K562 (cell line): ENCODE measurements around the gene AACS. TPM values are rescaled to one million over a fixed set of nuclear protein-coding genes. Genes with fewer than 3 reads are reported as not detected.
A peak's percentile ranks its signal among the peaks of the same experiment; 100 is the strongest.

Source experiments
- ATAC-seq: fragments of 200-7000 bp; cut with Tn5 transposase; 3 replicates; pipeline ENCODE4 v1.9.1; 2020; ENCODE audit warnings: moderate library complexity
- Bru-seq: library from RNA; stranded (reverse); fragments of 400-500 nt; gene quantifications from one replicate; lab custom pipeline; 2021; lab: Mats Ljungman, UMichigan
- BruChase-seq, 2 experiments: library from RNA; stranded (reverse); fragments of 400-500 nt; gene quantifications; one replicate each; lab custom pipeline; 2021; lab: Mats Ljungman, UMichigan
- BruUV-seq: library from RNA; stranded (reverse); fragments of 400-500 nt; replicated peaks from 2 replicates; lab custom pipeline; 2021; lab: Mats Ljungman, UMichigan
- CTCF ChIA-PET: fragments of 300-600 bp; formaldehyde crosslinking; extraction: SDS; loops from one replicate; lab custom pipeline; 2021; ENCODE audit warnings: low intra/inter-chr PET ratio; lab: Yijun Ruan, JAX
- POLR2A ChIA-PET: fragments of 300-600, 350-650 bp; sonication (Branson Sonifier 250); formaldehyde crosslinking; extraction: SDS; loops from one replicate; lab custom pipeline; 2021; ENCODE audit warnings: antibody characterized with exemption, inconsistent platforms; lab: Yijun Ruan, JAX
- DNase-seq, 4 experiments: peaks; one replicate each; pipeline versions ENCODE4 v3.0.0 to v3.0.0-alpha.2; 2011 to 2018; ENCODE audit warnings: low spot score in 3 of 4, mixed read lengths in 3 of 4; ENCODE audit errors: extremely low read depth in 1 of 4
- FAIRE-seq: peaks from 2 replicates; lab custom pipeline; 2011; peaks lifted over from hg19 to GRCh38; lab: Jason Lieb, UNC
- H2AFZ ChIP-seq: 2 replicates; pipeline ENCODE4 v1.6.0; 2011; ENCODE audit warnings: low read depth, low read length, control low read depth, inconsistent platforms
- H3K27ac ChIP-seq: fragments of 200-600 bp; 3 replicates; pipeline ENCODE4 v1.8.0; 2011; ENCODE audit warnings: low read depth, mild to moderate bottlenecking, control low read depth, inconsistent platforms, low read length, moderate library complexity, mixed read lengths; ENCODE audit errors: extremely low read depth
- H3K27me3 ChIP-seq, 2 experiments: fragments of 300-600 bp in 1 of 2; 2 replicates in 1 of 2; 3 replicates in 1 of 2; pipeline versions ENCODE4 v1.6.0 to v1.8.0; 2011; ENCODE audit warnings: inconsistent platforms in 2 of 2, low read length in 2 of 2, mild to moderate bottlenecking in 1 of 2, mixed read lengths in 1 of 2, moderate library complexity in 1 of 2; ENCODE audit not compliant: control insufficient read depth in 2 of 2, insufficient read depth in 2 of 2
- H3K36me3 ChIP-seq: fragments of 300-600 bp; 3 replicates; pipeline ENCODE4 v1.8.0; 2011; ENCODE audit warnings: mild to moderate bottlenecking, low read length, inconsistent platforms; ENCODE audit not compliant: control insufficient read depth, insufficient read depth
- H3K4me1 ChIP-seq, 2 experiments: fragments of 200-600 bp in 1 of 2; replicated peaks in 1 of 2; 2 replicates in 1 of 2; 3 replicates in 1 of 2; pipeline versions ENCODE4 v1.5.1 to v1.8.0; 2011; ENCODE audit warnings: inconsistent platforms in 2 of 2, low read length in 2 of 2, mild to moderate bottlenecking in 1 of 2, mixed read lengths in 1 of 2, moderate library complexity in 1 of 2; ENCODE audit not compliant: control insufficient read depth in 2 of 2, insufficient read depth in 2 of 2
- H3K4me2 ChIP-seq: 2 replicates; pipeline ENCODE4 v1.6.1; 2011; ENCODE audit warnings: low read length, control low read depth, inconsistent platforms, mixed read lengths; ENCODE audit not compliant: insufficient read depth
- H3K4me3 ChIP-seq: fragments of 200-600 bp; sonication (generic), shearing (Covaris generic); 2 replicates; pipeline ENCODE4 v1.5.1; 2016; ENCODE audit warnings: control low read depth, inconsistent platforms
- H3K79me2 ChIP-seq: fragments of 200-600 bp; 3 replicates; pipeline ENCODE4 v1.8.0; 2011; ENCODE audit warnings: low read length, inconsistent platforms; ENCODE audit not compliant: control insufficient read depth, insufficient read depth
- H3K9ac ChIP-seq, 2 experiments: 2 replicates each; pipeline versions ENCODE4 v1.6.0 to v1.6.1; 2011; ENCODE audit warnings: low read depth in 2 of 2, low read length in 2 of 2, control low read depth in 1 of 2, inconsistent platforms in 1 of 2, mild to moderate bottlenecking in 1 of 2, mixed read lengths in 1 of 2; ENCODE audit not compliant: insufficient read depth in 1 of 2
- H3K9me1 ChIP-seq: one replicate; pipeline ENCODE4 v1.6.0; 2011; ENCODE audit warnings: inconsistent platforms, mild to moderate bottlenecking, low read length, moderate library complexity; ENCODE audit not compliant: control insufficient read depth, insufficient read depth
- H3K9me3 ChIP-seq: replicated peaks from 2 replicates; pipeline ENCODE4 v1.5.1; 2011; ENCODE audit warnings: low read depth, low read length, inconsistent platforms; ENCODE audit not compliant: control insufficient read depth, insufficient read depth
- H4K20me1 ChIP-seq: replicated peaks from 2 replicates; pipeline ENCODE4 v1.6.1; 2011; ENCODE audit warnings: low read length, inconsistent platforms, mixed read lengths; ENCODE audit not compliant: control insufficient read depth, insufficient read depth
- ATF3 ChIP-seq, 2 experiments: fragments of 450-650 bp in 1 of 2; sonication (generic) in 1 of 2; formaldehyde crosslinking in 1 of 2; IDR thresholded peaks in 1 of 2; conservative IDR thresholded peaks in 1 of 2; 2 replicates each; pipeline versions ENCODE4 v1.6.1 to v1.8.1; 2016 to 2023; ENCODE audit warnings: mild to moderate bottlenecking in 2 of 2, moderate library complexity in 2 of 2, inconsistent platforms in 1 of 2, missing genetic modification reagents in 1 of 2
- CBFB ChIP-seq: sonication (generic); formaldehyde crosslinking; IDR thresholded peaks from 2 replicates; pipeline ENCODE4 v1.4.0; 2020; ENCODE audit warnings: mild to moderate bottlenecking, missing genetic modification reagents
- CBX1 ChIP-seq: sonication (generic); IDR thresholded peaks from 2 replicates; pipeline ENCODE4 v1.6.1; 2016; ENCODE audit warnings: antibody characterized with exemption, low read depth, mild to moderate bottlenecking
- CREB1 ChIP-seq, 2 experiments: sonication (generic) in 1 of 2; formaldehyde crosslinking in 1 of 2; IDR thresholded peaks; 2 replicates each; pipeline versions ENCODE4 v1.6.1 to v1.8.0; 2012 to 2022; ENCODE audit warnings: inconsistent platforms in 1 of 2, mild to moderate bottlenecking in 1 of 2, missing genetic modification reagents in 1 of 2, moderate library complexity in 1 of 2
- PCBP1 ChIP-seq: fragments of 200-400 bp; formaldehyde crosslinking; IDR thresholded peaks from 2 replicates; pipeline ENCODE4 v1.6.1; 2018; ENCODE audit warnings: mild to moderate bottlenecking, low read depth, low read length; ENCODE audit not compliant: poor library complexity, severe bottlenecking
- RBBP5 ChIP-seq: fragments of 200-600 bp; sonication (generic); IDR thresholded peaks from 2 replicates; pipeline ENCODE4 v1.6.1; 2012; ENCODE audit warnings: borderline replicate concordance, mild to moderate bottlenecking, low read length, control low read depth, inconsistent platforms; ENCODE audit not compliant: insufficient read depth, poor library complexity, severe bottlenecking
- STAT5A ChIP-seq: IDR thresholded peaks from 2 replicates; pipeline ENCODE4 v1.6.1; 2012; ENCODE audit warnings: low read length, inconsistent platforms, borderline replicate concordance
- TBL1XR1 ChIP-seq, 2 experiments: IDR thresholded peaks; 2 replicates each; pipeline ENCODE4 v1.6.1; 2012; ENCODE audit warnings: improper control_type of control experiment in 2 of 2, low read length in 2 of 2, mild to moderate bottlenecking in 1 of 2
- ZNF707 ChIP-seq: fragments of 250-450 bp; sonication (Bioruptor Pico); conservative IDR thresholded peaks from 2 replicates; pipeline ENCODE4 v1.8.0; 2022; ENCODE audit warnings: inconsistent platforms, mild to moderate bottlenecking, moderate library complexity
- WGBS: fragments of 100-300 bp; shearing (Covaris generic); methylation state at CpG from one replicate; pipeline ENCODE4 v1.1.6; 2016; ENCODE audit warnings: low coverage, mixed read lengths; ENCODE audit not compliant: insufficient coverage; ENCODE audit errors: missing lambda C conversion rate; 5-methylcytosine and 5-hydroxymethylcytosine counted together
- in situ Hi-C: fragments of 300-500 bp; cut with MboI; formaldehyde crosslinking; loops from 4 replicates; pipeline ENCODE4 v1.15.0; 2018; ENCODE audit warnings: inconsistent platforms, mixed read lengths
- intact Hi-C: fragments of 100-400 bp; cut with micrococcal nuclease; formaldehyde crosslinking; loops from 2 replicates; pipeline ENCODE4 v1.14.2; 2022
- long read RNA-seq, 3 experiments: library from polyadenylated mRNA in 2 of 3; library from RNA in 1 of 3; unstranded in 2 of 3; stranded (forward) in 1 of 3; transcript quantifications; one replicate each; pipeline ENCODE4 v2.0.0, GENCODE V29; 2019 to 2022
- polyA minus RNA-seq, 3 experiments: library from RNA; depleted of rRNA, polyadenylated mRNA; stranded (reverse); fragments of >200 nt; gene quantifications; 2 replicates each; pipeline ENCODE4 v1.2.3, GENCODE V29; 2011
- polyA plus RNA-seq, 8 experiments: library from polyadenylated mRNA; depleted of rRNA in 4 of 8; stranded (reverse) in 5 of 8; unstranded in 3 of 8; fragments of >200 nt; fragmentation: Nextera tagmentation in 2 of 8; fragmentation: Illumina TruSeq in 1 of 8; extraction: Ambion mirVana in 2 of 8; extraction: Trizol in 1 of 8; gene quantifications; 2 replicates each; pipeline versions ENCODE4 v1.2.1 to v1.2.3, GENCODE V29; 2011 to 2014; ENCODE audit warnings: inconsistent platforms in 1 of 8, missing spikeins in 1 of 8
- total RNA-seq, 7 experiments: library from RNA; depleted of rRNA in 6 of 7; stranded (reverse); fragments of >200 nt in 6 of 7; fragmentation: Illumina TruSeq in 2 of 7; extraction: Trizol in 2 of 7; gene quantifications; 2 replicates each; pipeline versions ENCODE4 v1.2.1 to v1.2.3, GENCODE V29; 2011 to 2021; ENCODE audit warnings: low replicate concordance in 1 of 7
- TF ChIP-seq, protein P1 (sequence below): fragments of 450-650 bp; formaldehyde crosslinking; conservative IDR thresholded peaks from 2 replicates; pipeline ENCODE4 v1.4.0; 2022; ENCODE audit warnings: mild to moderate bottlenecking, missing genetic modification characterization

AACS gene
- 70.2 and 94.5 TPM in 2 replicates for total RNA-seq (2011; cell fraction: chromatin; rRNA removed; ENCODE audit: low replicate concordance)
- 32.8 and 38.7 TPM in 2 replicates for total RNA-seq (2011; cell fraction: nucleolus; rRNA removed)
- total RNA-seq (2011; cell fraction: nucleoplasm; rRNA removed): 53.8 and 66.5 TPM in 2 replicates
- total RNA-seq (2014; rRNA removed) (5.9 and 8.0 TPM in 2 replicates), total RNA-seq (2014; rRNA removed; fragmentation: Illumina TruSeq; extraction: Trizol) (4.3 and 5.5 TPM in 2 replicates), total RNA-seq (2015; rRNA removed; fragmentation: Illumina TruSeq; extraction: Trizol) (4.9 and 6.0 TPM in 2 replicates), total RNA-seq (2021) (13.0 and 13.5 TPM in 2 replicates), polyA plus RNA-seq (2011; rRNA removed) (5.5 and 6.3 TPM in 2 replicates), polyA plus RNA-seq (2014; fragmentation: Illumina TruSeq; extraction: Trizol) (6.2 and 7.5 TPM in 2 replicates), polyA plus RNA-seq (2014; fragmentation: Nextera tagmentation; extraction: Ambion mirVana) (1 to 10 TPM; 2.4 TPM), polyA plus RNA-seq (2014; rRNA removed) (6.7 and 8.0 TPM in 2 replicates), polyA minus RNA-seq (2011; rRNA and poly(A)+ RNA removed) (9.2 and 16.2 TPM in 2 replicates), Bru-seq, nascent RNA (percentile 61 among the genes with signal in this experiment), BruChase-seq, experiment 1, labeled RNA remaining after a 2-hour chase (percentile 63 among the genes with signal in this experiment), BruChase-seq, experiment 2, labeled RNA remaining after a 6-hour chase (percentile 66 among the genes with signal in this experiment)
- polyA plus RNA-seq (2011; cell fraction: cytosol; rRNA removed): 4.7 and 6.1 TPM in 2 replicates
- polyA plus RNA-seq (2011; cell fraction: nucleus; rRNA removed): 13.1 and 25.4 TPM in 2 replicates
- 8.4 and 12.8 TPM in 2 replicates for polyA plus RNA-seq (2012)
- polyA minus RNA-seq (2011; cell fraction: cytosol; rRNA and poly(A)+ RNA removed): 4.3 and 8.6 TPM in 2 replicates
- 10.0 and 10.8 TPM in 2 replicates for polyA minus RNA-seq (2011; cell fraction: nucleus; rRNA and poly(A)+ RNA removed)
- long read RNA-seq, experiment 1, transcript AACS-201 (18 exons, 3,316 nt): major isoform, 9 of 35 reads
- long read RNA-seq, experiment 1, partial matches to known transcripts: 9 of 35 reads
- long read RNA-seq, experiment 1, other reads (novel, unspliced or antisense): 17 of 35 reads
- long read RNA-seq, experiment 2, transcript AACS-201 (18 exons, 3,316 nt): major isoform, 5 of 17 reads
- long read RNA-seq, experiment 2, partial matches to known transcripts: 6 of 17 reads
- long read RNA-seq, experiment 2, other reads (novel, unspliced or antisense): 6 of 17 reads
- long read RNA-seq, experiment 3, partial matches to known transcripts: 2 of 6 reads
- long read RNA-seq, experiment 3, other reads (novel, unspliced or antisense): 1 of 6 reads

GRCh38 chr12:125065021-125065918 is at the start of gene AACS:
AACS (plus strand) TSS chr12:125065435; CDS start chr12:125065585, 150 bp downstream.
- no peak within 1 kb of the TSS; the same call in 1 of the 3 replicates for H3K27ac ChIP-seq
- H3K4me1 ChIP-seq: peaks cover 0 to 15% of the 10 kb centered on the region in 2 experiments; a peak in 3 of 5 replicates
- peak within 1 kb of the TSS; percentile 55 to 93 for H3K9ac ChIP-seq
- peak; percentile 80 to 97 (median 96) for DNase-seq
- H2AFZ ChIP-seq: peak within 1 kb of the TSS; percentile 96
- in situ Hi-C loops: no loop called here
- H3K9me1 ChIP-seq: no peaks in the 10 kb centered on the region
- CTCF ChIA-PET: no interaction called here
- POLR2A ChIA-PET: interaction anchor here (0.6 to 1.1 kb wide), 4 partner anchors 9 to 70 kb away, joined by 4 to 6 read pairs (median 5); no protein-coding TSS in a partner anchor
- H3K27me3 ChIP-seq: 0 out of 5 replicates have a peak, but pooled peaks cover 0 to 4% of the 10 kb centered on the region in 2 experiments
- peak; percentile 98 for ATAC-seq
- WGBS: 1% methylated on average over 38 of the region's 80 CpGs
- H3K9me3 ChIP-seq: 0 out of 2 replicates have a peak, but pooled peaks cover 3% of the 10 kb centered on the region
- peak; percentile 77 for FAIRE-seq
- H3K36me3 ChIP-seq: no peaks in the 10 kb centered on the region
- 0 out of 2 replicates have a peak, but pooled peaks cover 4% of the 10 kb centered on the region for H4K20me1 ChIP-seq
- H3K4me3 ChIP-seq: peak within 1 kb of the TSS; percentile 68
- intact Hi-C loops: loop anchor here (2.0 kb wide), 1 partner anchor 16 kb away; no protein-coding TSS in a partner anchor
- peaks cover 9% of the 10 kb centered on the region for H3K79me2 ChIP-seq
- TSS peak; percentile 57 for BruUV-seq
- H3K4me2 ChIP-seq: peak within 1 kb of the TSS; percentile 82
- TF ChIP-seq TBL1XR1 (IDR thresholded peaks at IDR 0.05; ENCODE audit: low read length in 2 of 2): no peak
- TF ChIP-seq, protein P1, sequence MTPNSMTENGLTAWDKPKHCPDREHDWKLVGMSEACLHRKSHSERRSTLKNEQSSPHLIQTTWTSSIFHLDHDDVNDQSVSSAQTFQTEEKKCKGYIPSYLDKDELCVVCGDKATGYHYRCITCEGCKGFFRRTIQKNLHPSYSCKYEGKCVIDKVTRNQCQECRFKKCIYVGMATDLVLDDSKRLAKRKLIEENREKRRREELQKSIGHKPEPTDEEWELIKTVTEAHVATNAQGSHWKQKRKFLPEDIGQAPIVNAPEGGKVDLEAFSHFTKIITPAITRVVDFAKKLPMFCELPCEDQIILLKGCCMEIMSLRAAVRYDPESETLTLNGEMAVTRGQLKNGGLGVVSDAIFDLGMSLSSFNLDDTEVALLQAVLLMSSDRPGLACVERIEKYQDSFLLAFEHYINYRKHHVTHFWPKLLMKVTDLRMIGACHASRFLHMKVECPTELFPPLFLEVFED: no peak
- TF ChIP-seq ATF3 (IDR thresholded peaks at IDR 0.05): no peak
- no peak for TF ChIP-seq ATF3 (CRISPR knock-in tag; conservative IDR thresholded peaks at IDR 0.05)
- 0 out of 2 replicates have a peak, but pooled peaks have one; percentile 29 for TF ChIP-seq CBX1
- no peak for TF ChIP-seq STAT5A
- no peak for TF ChIP-seq CBFB (CRISPR knock-in tag)
- peak; percentile 21 for TF ChIP-seq PCBP1
- no peak for TF ChIP-seq ZNF707 (CRISPR knock-in tag)
- TF ChIP-seq RBBP5: peak; percentile 35
- TF ChIP-seq CREB1 (IDR thresholded peaks at IDR 0.05): no peak
- TF ChIP-seq CREB1 (CRISPR knock-in tag; IDR thresholded peaks at IDR 0.05): 0 out of 2 replicates have a peak, but pooled peaks have one; percentile 12
